SK-N-SH (cell line): ENCODE data around the gene MAPK10. TPM values are rescaled to one million over a fixed set of nuclear protein-coding genes. Genes with fewer than 3 reads are reported as not detected.

Source experiments
- CTCF ChIA-PET: fragments of 300-600, 350-600 bp; formaldehyde crosslinking; extraction: SDS; loops from one replicate; lab custom pipeline; 2021; lab: Yijun Ruan, JAX
- POLR2A ChIA-PET: fragments of 350-600 bp; sonication (Branson Sonifier 250); formaldehyde crosslinking; extraction: SDS; loops from one replicate; lab custom pipeline; 2020; ENCODE audit warnings: antibody characterized with exemption, inconsistent platforms; lab: Yijun Ruan, JAX
- DNase-seq: peaks from one replicate; pipeline ENCODE4 v3.0.0; 2012
- H2AFZ ChIP-seq: fragments of 200-600 bp; sonication (generic); 2 replicates; pipeline ENCODE4 v1.8.1; 2016; ENCODE audit warnings: antibody characterized with exemption, mild to moderate bottlenecking, low read depth
- H3F3A ChIP-seq: fragments of 200-600 bp; sonication (generic); replicated peaks from 2 replicates; pipeline ENCODE3; 2016; ENCODE audit warnings: antibody characterized with exemption, mild to moderate bottlenecking; ENCODE audit not compliant: insufficient read depth
- H3K27ac ChIP-seq, 2 experiments: fragments of 200-500 bp in 1 of 2; fragments of 200-600 bp in 1 of 2; sonication (Bioruptor generic) in 1 of 2; sonication (generic), shearing (Covaris generic) in 1 of 2; 2 replicates each; pipeline versions ENCODE4 v1.5.1 to v1.6.1; 2014 to 2016; ENCODE audit warnings: low read depth in 2 of 2, inconsistent platforms in 1 of 2, low read length in 1 of 2, mild to moderate bottlenecking in 1 of 2, mixed read lengths in 1 of 2
- H3K27me3 ChIP-seq: fragments of 200-600 bp; sonication (generic), shearing (Covaris generic); 2 replicates; pipeline ENCODE4 v1.6.1; 2016; ENCODE audit warnings: mixed run types; ENCODE audit not compliant: insufficient read depth
- H3K36me3 ChIP-seq, 2 experiments: fragments of 200-500 bp in 1 of 2; fragments of 200-600 bp in 1 of 2; sonication (Bioruptor generic) in 1 of 2; sonication (generic) in 1 of 2; replicated peaks in 1 of 2; 2 replicates each; pipeline versions ENCODE3 to v1.5.1; 2014 to 2016; ENCODE audit warnings: low read length in 1 of 2, mild to moderate bottlenecking in 1 of 2; ENCODE audit not compliant: insufficient read depth in 2 of 2, control insufficient read depth in 1 of 2
- H3K4me1 ChIP-seq, 2 experiments: fragments of 200-500 bp in 1 of 2; fragments of 200-600 bp in 1 of 2; sonication (Bioruptor generic) in 1 of 2; sonication (generic), shearing (Covaris generic) in 1 of 2; 2 replicates each; pipeline versions ENCODE4 v1.5.1 to v1.6.1; 2014 to 2016; ENCODE audit warnings: low read depth in 1 of 2, low read length in 1 of 2, mixed run types in 1 of 2; ENCODE audit not compliant: insufficient read depth in 2 of 2, control insufficient read depth in 1 of 2
- H3K4me2 ChIP-seq: fragments of 200-600 bp; sonication (generic), shearing (Covaris generic); 2 replicates; pipeline ENCODE4 v1.6.1; 2017; ENCODE audit warnings: mixed run types
- H3K4me3 ChIP-seq, 2 experiments: fragments of 200-500 bp in 1 of 2; fragments of 200-600 bp in 1 of 2; sonication (Bioruptor generic) in 1 of 2; sonication (generic), shearing (Covaris generic) in 1 of 2; 2 replicates each; pipeline versions ENCODE4 v1.5.1 to v1.8.1; 2014 to 2016; ENCODE audit warnings: low read depth in 2 of 2, inconsistent platforms in 1 of 2, low read length in 1 of 2, mild to moderate bottlenecking in 1 of 2, mixed read lengths in 1 of 2, moderate library complexity in 1 of 2
- H3K79me2 ChIP-seq: fragments of 200-600 bp; sonication (generic); 2 replicates; pipeline ENCODE4 v1.8.1; 2017; ENCODE audit warnings: mild to moderate bottlenecking; ENCODE audit not compliant: insufficient read depth
- H3K9ac ChIP-seq: fragments of 200-600 bp; sonication (generic); 2 replicates; pipeline ENCODE4 v1.6.1; 2017; ENCODE audit warnings: mixed run types
- H3K9me2 ChIP-seq: fragments of 200-600 bp; sonication (generic); 2 replicates; pipeline ENCODE4 v1.6.1; 2017; ENCODE audit warnings: mixed run types
- H3K9me3 ChIP-seq: fragments of 200-600 bp; sonication (generic); 2 replicates; pipeline ENCODE4 v1.6.1; 2017; ENCODE audit warnings: mixed run types, mild to moderate bottlenecking, moderate library complexity
- H4K20me1 ChIP-seq: fragments of 200-600 bp; sonication (generic); 2 replicates; pipeline ENCODE4 v1.6.1; 2017; ENCODE audit warnings: mild to moderate bottlenecking, mixed run types; ENCODE audit not compliant: insufficient read depth
- EP300 ChIP-seq, 2 experiments: IDR thresholded peaks; 2 replicates each; pipeline versions ENCODE4 v1.4.0 to v1.6.1; 2012; ENCODE audit warnings: borderline replicate concordance in 1 of 2, low read depth in 1 of 2, low read length in 1 of 2
- FOXJ3 ChIP-seq: sonication (generic); formaldehyde crosslinking; IDR thresholded peaks from 2 replicates; pipeline ENCODE4 v1.5.1; 2020; ENCODE audit warnings: mild to moderate bottlenecking, missing genetic modification reagents
- IRF3 ChIP-seq: fragments of 150-350 bp; IDR thresholded peaks from 2 replicates; pipeline ENCODE4 v1.6.1; 2016; ENCODE audit warnings: mild to moderate bottlenecking, low read depth, low read length
- JUND ChIP-seq: IDR thresholded peaks from 2 replicates; pipeline ENCODE4 v1.4.0; 2012
- MAX ChIP-seq: IDR thresholded peaks from 2 replicates; pipeline ENCODE4 v1.4.0; 2012; ENCODE audit warnings: low read depth
- NFIC ChIP-seq: IDR thresholded peaks from 2 replicates; pipeline ENCODE4 v1.4.0; 2012; ENCODE audit warnings: borderline replicate concordance
- PBX3 ChIP-seq: IDR thresholded peaks from 2 replicates; pipeline ENCODE4; 2012
- RAD21 ChIP-seq: IDR thresholded peaks from 2 replicates; pipeline ENCODE4 v1.6.1; 2012; ENCODE audit warnings: mild to moderate bottlenecking, low read length
- REST ChIP-seq: IDR thresholded peaks from 2 replicates; pipeline ENCODE4 v1.6.1; 2012; ENCODE audit warnings: mild to moderate bottlenecking, low read depth, low read length, moderate library complexity
- RXRA ChIP-seq: IDR thresholded peaks from 2 replicates; pipeline ENCODE4 v1.4.0; 2012; ENCODE audit warnings: low read depth, mild to moderate bottlenecking, borderline replicate concordance
- SIN3A ChIP-seq: IDR thresholded peaks from 2 replicates; pipeline ENCODE4 v1.6.1; 2012; ENCODE audit warnings: low read depth, mild to moderate bottlenecking, low read length, moderate library complexity, borderline replicate concordance
- TAF1 ChIP-seq: IDR thresholded peaks from 2 replicates; pipeline ENCODE4 v1.6.1; 2012; ENCODE audit warnings: low read depth, mild to moderate bottlenecking, low read length, moderate library complexity, borderline replicate concordance
- TCF12 ChIP-seq: IDR thresholded peaks from 2 replicates; pipeline ENCODE4 v1.4.0; 2012
- USF1 ChIP-seq: IDR thresholded peaks from 2 replicates; pipeline ENCODE4 v1.4.0; 2012; ENCODE audit warnings: low read depth, borderline replicate concordance
- YY1 ChIP-seq: IDR thresholded peaks from 2 replicates; pipeline ENCODE4 v1.4.0; 2012; ENCODE audit warnings: low read depth, mild to moderate bottlenecking
- WGBS: methylation state at CpG from one replicate; pipeline ENCODE4 v1.1.6; 2017; ENCODE audit warnings: low lambda C conversion rate; 5-methylcytosine and 5-hydroxymethylcytosine counted together
- polyA plus RNA-seq, 3 experiments: library from polyadenylated mRNA; depleted of rRNA; stranded (reverse); fragments of >200 nt; gene quantifications; 2 replicates each; pipeline ENCODE4 v1.2.3, GENCODE V29; 2012

MAPK10 gene
- polyA plus RNA-seq, 1 of the 3 experiments (the other 2 are of a cell fraction), result 8.1 TPM

GRCh38 chr4:86368433-86368832, 8.6 kb upstream of the MAPK10 start:
- no peak overlapping the region for H3K9ac ChIP-seq
- no peak overlapping the region for H3K4me2 ChIP-seq
- H3K27ac ChIP-seq, result no peak overlapping the region
- no peak overlapping the region for H2AFZ ChIP-seq
- no peaks in the 10 kb centered on the region for H3K36me3 ChIP-seq
- no peaks in the 10 kb centered on the region for H3K9me2 ChIP-seq
- no peak overlapping the region for H3K4me3 ChIP-seq
- TF ChIP-seq YY1, result no peak
- TF ChIP-seq FOXJ3 (CRISPR knock-in tag), result no peak
- TF ChIP-seq TAF1, result no peak
- TF ChIP-seq RXRA, result no peak
- no peak for TF ChIP-seq RAD21
- no peak for TF ChIP-seq EP300 (IDR thresholded peaks at IDR 0.05; ENCODE audit: borderline replicate concordance in 1 of 2, low read depth in 1 of 2, low read length in 1 of 2)
- no peak for TF ChIP-seq NFIC
- TF ChIP-seq USF1, result no peak
- no peaks in the 10 kb centered on the region for H3K27me3 ChIP-seq
- H3K4me1 ChIP-seq, result no peaks in the 10 kb centered on the region
- H3K9me3 ChIP-seq, result no peaks in the 10 kb centered on the region
- no peaks in the 10 kb centered on the region for H4K20me1 ChIP-seq
- no peaks in the 10 kb centered on the region for H3K79me2 ChIP-seq
- ChIA-PET POLR2A (no interaction called here), CTCF (no interaction called here)
- no peak for DNase-seq
- H3F3A ChIP-seq, result no peaks in the 10 kb centered on the region
- 72% methylated on average over 4 of the region's 4 CpGs for WGBS

- CTCF ChIA-PET, result no interaction called here
- H4K20me1 ChIP-seq, result no peaks in the 10 kb centered on the region
- H3K36me3 ChIP-seq, result no peaks in the 10 kb centered on the region
- DNase-seq, result no peak
- H3K4me2 ChIP-seq, result no peak overlapping the region
- no peaks in the 10 kb centered on the region for H3K79me2 ChIP-seq
- H3K4me1 ChIP-seq, result no peaks in the 10 kb centered on the region
- no peak overlapping the region for H3K4me3 ChIP-seq
- WGBS, result 47% methylated on average over 1 of the region's 1 CpG
- POLR2A ChIA-PET, result no interaction called here
- H3F3A ChIP-seq, result no peaks in the 10 kb centered on the region
- no peak overlapping the region for H2AFZ ChIP-seq
- no peaks in the 10 kb centered on the region for H3K9me3 ChIP-seq
- H3K27ac ChIP-seq, result no peak overlapping the region
- H3K27me3 ChIP-seq, result no peaks in the 10 kb centered on the region
- H3K9me2 ChIP-seq, result no peaks in the 10 kb centered on the region
- H3K9ac ChIP-seq, result no peak overlapping the region
- TF ChIP-seq RXRA (no peak), MAX (no peak)
Measured at GRCh38 chr4:86367577-86367976, 7.7 kb upstream of the MAPK10 start.

- WGBS, result 81% methylated on average over 1 of the region's 1 CpG
- Histone ChIP-seq H3F3A (no peaks in the 10 kb centered on the region), H3K79me2 (no peaks in the 10 kb centered on the region), H2AFZ (no peak overlapping the region), H3K4me3 (no peak overlapping the region), H3K4me1 (no peaks in the 10 kb centered on the region), H3K9ac (no peak overlapping the region), H3K4me2 (no peak overlapping the region), H3K27ac (no peak overlapping the region), H3K9me2 (no peaks in the 10 kb centered on the region), H4K20me1 (no peaks in the 10 kb centered on the region), H3K27me3 (no peaks in the 10 kb centered on the region), H3K36me3 (no peaks in the 10 kb centered on the region), H3K9me3 (no peaks in the 10 kb centered on the region)
- DNase-seq, result no peak
- POLR2A ChIA-PET, result no interaction called here
- CTCF ChIA-PET, result no interaction called here
- no peak for TF ChIP-seq RXRA
- TF ChIP-seq USF1, result no peak
- no peak for TF ChIP-seq REST
- TF ChIP-seq IRF3, result no peak
- no peak for TF ChIP-seq TCF12
- no peak for TF ChIP-seq JUND
- no peak for TF ChIP-seq EP300 (IDR thresholded peaks at IDR 0.05; ENCODE audit: borderline replicate concordance in 1 of 2, low read depth in 1 of 2, low read length in 1 of 2)
- TF ChIP-seq PBX3, result no peak
- TF ChIP-seq SIN3A, result no peak
Measured at GRCh38 chr4:86366920-86367319, 7.1 kb upstream of the MAPK10 start.
